Measurements from ENCODE around the gene MPZ.
"Not testable (repeated sequence)": the region's sequence is repeated elsewhere in the genome, so short reads cannot be mapped to it uniquely, and the experiment has no call there.

MPZ gene

GRCh38 chr1:161309868-161310267 is at the start of gene MPZ:
Gene MPZ, minus strand, starts transcription at chr1:161309968. Its CDS starts 63 bp downstream, at chr1:161309905.
- no peak for DNase-seq

GRCh38 chr1:161359291-161359690 is 49.5 kb upstream of the MPZ start:
- DNase-seq = no peak

GRCh38 chr1:161357073-161357472 is 47.3 kb upstream of the MPZ start:
- DNase-seq = no peak

- DNase-seq = no peak
Measured at GRCh38 chr1:161351482-161351881, 41.7 kb upstream of the MPZ start.

- DNase-seq = no peak
Measured at GRCh38 chr1:161350671-161351070, 40.9 kb upstream of the MPZ start.

GRCh38 chr1:161342821-161343220 is 33.1 kb upstream of the MPZ start:
- DNase-seq = no peak

- no peak for DNase-seq
Measured at GRCh38 chr1:161342177-161342576, 32.4 kb upstream of the MPZ start.

- no peak for DNase-seq
Measured at GRCh38 chr1:161335796-161336195, 26.0 kb upstream of the MPZ start.

- no peak for DNase-seq
Measured at GRCh38 chr1:161333166-161333565, 23.4 kb upstream of the MPZ start.

- no peak for DNase-seq
Measured at GRCh38 chr1:161330346-161330745, 20.6 kb upstream of the MPZ start.

GRCh38 chr1:161324020-161324419 is 14.3 kb upstream of the MPZ start:
- DNase-seq = no peak

GRCh38 chr1:161315841-161316674 is 6.3 kb upstream of the MPZ start:
- not testable (repeated sequence) for DNase-seq

GRCh38 chr1:161314201-161314981 is 4.6 kb upstream of the MPZ start, which contains the start of gene SDHC:
Gene SDHC, plus strand, starts transcription at chr1:161314381. Its CDS starts 25 bp downstream, at chr1:161314406.
- DNase-seq = peak; percentile 91

GRCh38 chr1:161313554-161314200 is 3.9 kb upstream of the MPZ start:
- DNase-seq = peak; percentile 11

GRCh38 chr1:161311595-161312181 is 1.9 kb upstream of the MPZ start:
- DNase-seq = no peak

GRCh38 chr1:161307892-161308638 is 1.7 kb downstream of the MPZ start:
- no peak for DNase-seq

GRCh38 chr1:161307230-161307768 is 2.5 kb downstream of the MPZ start:
- peak; percentile 7 for DNase-seq

GRCh38 chr1:161305867-161306519 is 3.8 kb downstream of the MPZ start:
- DNase-seq = peak; percentile 95

GRCh38 chr1:161304927-161305866 is 4.6 kb downstream of the MPZ start:
- no peak for DNase-seq

GRCh38 chr1:161300478-161300877 is 9.3 kb downstream of the MPZ start:
- DNase-seq = no peak
